Activated naive CD8-positive, alpha-beta T cell treated with anti-CD3 and anti-CD28 coated beads, Interleukin-2, amount 10 ng/mL, durations not matched to agents 7 days and 5 days (primary cell): ENCODE measurements around the gene RGS3. TPM values are rescaled to one million over a fixed set of nuclear protein-coding genes. Genes with fewer than 3 reads are reported as not detected.

Experiments used
- ATAC-seq: fragments of 150-1000 bp; cut with Tn5 transposase; one replicate; pipeline ENCODE4 v1.10.0; 2021; ENCODE audit warnings: low read depth, moderate library complexity
- POLR2A ChIA-PET: fragments of 350-600 bp; sonication (Branson Sonifier 250); formaldehyde crosslinking; loops from one replicate; lab custom pipeline; 2021; ENCODE audit warnings: antibody characterized with exemption; lab: Charles Lee
- DNase-seq: peaks from one replicate; pipeline ENCODE4 v3.0.0; 2021
- H3K27ac Mint-ChIP-seq: one replicate; pipeline ENCODE4 v1.8.0; 2022; ENCODE audit warnings: mild to moderate bottlenecking, mixed read lengths
- H3K27me3 Mint-ChIP-seq: one replicate; pipeline ENCODE4 v1.8.0; 2022; ENCODE audit warnings: mild to moderate bottlenecking, moderate library complexity, mixed read lengths
- H3K36me3 Mint-ChIP-seq: one replicate; pipeline ENCODE4 v1.8.0; 2021; ENCODE audit warnings: mild to moderate bottlenecking, mixed read lengths
- H3K4me1 Mint-ChIP-seq: one replicate; pipeline ENCODE4 v1.8.0; 2021; ENCODE audit warnings: mixed read lengths
- H3K4me3 Mint-ChIP-seq: one replicate; pipeline ENCODE4 v1.8.0; 2022; ENCODE audit warnings: mild to moderate bottlenecking, moderate library complexity, mixed read lengths
- H3K9me3 Mint-ChIP-seq: one replicate; pipeline ENCODE4 v1.8.0; 2021; ENCODE audit warnings: mixed read lengths
- total RNA-seq, 2 experiments: library from RNA; stranded (reverse); gene quantifications; one replicate each; pipeline ENCODE4 v1.2.3, GENCODE V29; 2021

RGS3 gene
- total RNA-seq, 2 experiments from 2014 or later, result 63.2 to 65.5 TPM

- Mint-ChIP-seq H3K9me3 (no peaks in the 10 kb centered on the region), H3K36me3 (peaks cover 8% of the 10 kb centered on the region), H3K27me3 (no peaks in the 10 kb centered on the region), H3K4me3 (no peak overlapping the region), H3K27ac (peak overlapping the region; percentile 28), H3K4me1 (peaks cover 23% of the 10 kb centered on the region)
- no peak for ATAC-seq
- POLR2A ChIA-PET, result interaction anchor here (0.9 to 1.0 kb wide), 2 partner anchors 11 to 66 kb away, joined by 3 read pairs; no protein-coding TSS in a partner anchor
- DNase-seq, result no peak
Measured at GRCh38 chr9:113591899-113592625, 128.5 kb downstream of the RGS3 start.

- DNase-seq (no peak), ATAC-seq (no peak)
- peak overlapping the region; percentile 28 for H3K27ac Mint-ChIP-seq
- no peaks in the 10 kb centered on the region for H3K27me3 Mint-ChIP-seq
- POLR2A ChIA-PET, result no interaction called here
- H3K36me3 Mint-ChIP-seq, result peaks cover 8% of the 10 kb centered on the region
- H3K4me1 Mint-ChIP-seq, result peaks cover 21% of the 10 kb centered on the region
- H3K9me3 Mint-ChIP-seq, result no peaks in the 10 kb centered on the region
- no peak overlapping the region for H3K4me3 Mint-ChIP-seq
Measured at GRCh38 chr9:113592876-113593575, 129.5 kb downstream of the RGS3 start.

- ATAC-seq, result no peak
- Mint-ChIP-seq H3K27me3 (no peaks in the 10 kb centered on the region), H3K27ac (no peak overlapping the region), H3K36me3 (peaks cover 8% of the 10 kb centered on the region), H3K4me1 (peaks cover 18% of the 10 kb centered on the region), H3K9me3 (no peaks in the 10 kb centered on the region), H3K4me3 (no peak overlapping the region)
- no peak for DNase-seq
- POLR2A ChIA-PET, result no interaction called here
Measured at GRCh38 chr9:113593682-113594281, 130.3 kb downstream of the RGS3 start.

- Mint-ChIP-seq H3K27ac (no peak overlapping the region), H3K9me3 (no peaks in the 10 kb centered on the region), H3K36me3 (peaks cover 8% of the 10 kb centered on the region), H3K27me3 (no peaks in the 10 kb centered on the region), H3K4me1 (peaks cover 13% of the 10 kb centered on the region), H3K4me3 (no peak overlapping the region)
- DNase-seq (no peak), ATAC-seq (no peak)
- POLR2A ChIA-PET, result no interaction called here
Measured at GRCh38 chr9:113594484-113595299, 131.2 kb downstream of the RGS3 start.

GRCh38 chr9:113596616-113597320, 133.2 kb downstream of the RGS3 start:
- POLR2A ChIA-PET, result interaction anchor here (0.5 kb wide), 1 partner anchor 143 kb away, joined by 3 read pairs; no protein-coding TSS in a partner anchor
- ATAC-seq (no peak), DNase-seq (no peak)
- peaks cover 7% of the 10 kb centered on the region for H3K4me1 Mint-ChIP-seq
- H3K27ac Mint-ChIP-seq, result no peak overlapping the region
- H3K9me3 Mint-ChIP-seq, result no peaks in the 10 kb centered on the region
- H3K27me3 Mint-ChIP-seq, result no peaks in the 10 kb centered on the region
- no peak overlapping the region for H3K4me3 Mint-ChIP-seq
- H3K36me3 Mint-ChIP-seq, result peaks cover 5% of the 10 kb centered on the region

- Mint-ChIP-seq H3K9me3 (no peaks in the 10 kb centered on the region), H3K27ac (no peak overlapping the region), H3K36me3 (peaks cover 5% of the 10 kb centered on the region), H3K27me3 (no peaks in the 10 kb centered on the region), H3K4me1 (peaks cover 7% of the 10 kb centered on the region), H3K4me3 (no peak overlapping the region)
- ATAC-seq (no peak), DNase-seq (no peak)
- POLR2A ChIA-PET, result interaction anchor here (0.5 kb wide), 1 partner anchor 143 kb away, joined by 3 read pairs; no protein-coding TSS in a partner anchor
Measured at GRCh38 chr9:113597390-113598241, 134.1 kb downstream of the RGS3 start.

- H3K9me3 Mint-ChIP-seq, result no peaks in the 10 kb centered on the region
- no peak overlapping the region for H3K4me3 Mint-ChIP-seq
- no peaks in the 10 kb centered on the region for H3K27me3 Mint-ChIP-seq
- H3K27ac Mint-ChIP-seq, result no peak overlapping the region
- H3K4me1 Mint-ChIP-seq, result peaks cover 3% of the 10 kb centered on the region
- peaks cover 3% of the 10 kb centered on the region for H3K36me3 Mint-ChIP-seq
- ATAC-seq (no peak), DNase-seq (no peak)
- POLR2A ChIA-PET, result no interaction called here
Measured at GRCh38 chr9:113598451-113598850, 134.9 kb downstream of the RGS3 start.

GRCh38 chr9:113598883-113599282, 135.4 kb downstream of the RGS3 start:
- no peak overlapping the region for H3K27ac Mint-ChIP-seq
- POLR2A ChIA-PET, result no interaction called here
- H3K4me3 Mint-ChIP-seq, result no peak overlapping the region
- no peaks in the 10 kb centered on the region for H3K9me3 Mint-ChIP-seq
- peaks cover 3% of the 10 kb centered on the region for H3K36me3 Mint-ChIP-seq
- ATAC-seq (no peak), DNase-seq (no peak)
- no peaks in the 10 kb centered on the region for H3K27me3 Mint-ChIP-seq
- H3K4me1 Mint-ChIP-seq, result peaks cover 3% of the 10 kb centered on the region

- POLR2A ChIA-PET, result no interaction called here
- no peak for ATAC-seq
- H3K4me3 Mint-ChIP-seq, result no peak overlapping the region
- peaks cover 3% of the 10 kb centered on the region for H3K4me1 Mint-ChIP-seq
- H3K9me3 Mint-ChIP-seq, result no peaks in the 10 kb centered on the region
- peaks cover 3% of the 10 kb centered on the region for H3K36me3 Mint-ChIP-seq
- no peak overlapping the region for H3K27ac Mint-ChIP-seq
- H3K27me3 Mint-ChIP-seq, result no peaks in the 10 kb centered on the region
- DNase-seq, result no peak
Measured at GRCh38 chr9:113599646-113600022, 136.1 kb downstream of the RGS3 start.

- Mint-ChIP-seq H3K27me3 (no peaks in the 10 kb centered on the region), H3K27ac (no peak overlapping the region), H3K9me3 (no peaks in the 10 kb centered on the region), H3K36me3 (peaks cover 3% of the 10 kb centered on the region), H3K4me1 (peaks cover 3% of the 10 kb centered on the region), H3K4me3 (no peak overlapping the region)
- POLR2A ChIA-PET, result no interaction called here
- ATAC-seq, result no peak
- no peak for DNase-seq
Measured at GRCh38 chr9:113600023-113600823, 136.7 kb downstream of the RGS3 start.

- no peak for DNase-seq
- POLR2A ChIA-PET, result no interaction called here
- Mint-ChIP-seq H3K36me3 (peaks cover 3% of the 10 kb centered on the region), H3K27ac (no peak overlapping the region), H3K27me3 (no peaks in the 10 kb centered on the region), H3K9me3 (no peaks in the 10 kb centered on the region), H3K4me1 (peaks cover 3% of the 10 kb centered on the region), H3K4me3 (no peak overlapping the region)
- ATAC-seq, result no peak
Measured at GRCh38 chr9:113600871-113601614, 137.5 kb downstream of the RGS3 start.
